Nasal cavity respiratory epithelium epithelial cell of viscerocranial mucosa (primary cell): Measurements from ENCODE around the gene TRAIP. TPM values are rescaled to one million over a fixed set of nuclear protein-coding genes. Genes with fewer than 3 reads are reported as not detected.

Experiments
- total RNA-seq: library from RNA; depleted of rRNA; stranded (reverse); fragments of >200 nt; gene quantifications from 2 replicates; pipeline ENCODE4 v1.2.3, GENCODE V29; 2014

Gene TRAIP, protein sequence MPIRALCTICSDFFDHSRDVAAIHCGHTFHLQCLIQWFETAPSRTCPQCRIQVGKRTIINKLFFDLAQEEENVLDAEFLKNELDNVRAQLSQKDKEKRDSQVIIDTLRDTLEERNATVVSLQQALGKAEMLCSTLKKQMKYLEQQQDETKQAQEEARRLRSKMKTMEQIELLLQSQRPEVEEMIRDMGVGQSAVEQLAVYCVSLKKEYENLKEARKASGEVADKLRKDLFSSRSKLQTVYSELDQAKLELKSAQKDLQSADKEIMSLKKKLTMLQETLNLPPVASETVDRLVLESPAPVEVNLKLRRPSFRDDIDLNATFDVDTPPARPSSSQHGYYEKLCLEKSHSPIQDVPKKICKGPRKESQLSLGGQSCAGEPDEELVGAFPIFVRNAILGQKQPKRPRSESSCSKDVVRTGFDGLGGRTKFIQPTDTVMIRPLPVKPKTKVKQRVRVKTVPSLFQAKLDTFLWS
- total RNA-seq = 0.68 and 1.1 TPM in 2 replicates

DNA sequence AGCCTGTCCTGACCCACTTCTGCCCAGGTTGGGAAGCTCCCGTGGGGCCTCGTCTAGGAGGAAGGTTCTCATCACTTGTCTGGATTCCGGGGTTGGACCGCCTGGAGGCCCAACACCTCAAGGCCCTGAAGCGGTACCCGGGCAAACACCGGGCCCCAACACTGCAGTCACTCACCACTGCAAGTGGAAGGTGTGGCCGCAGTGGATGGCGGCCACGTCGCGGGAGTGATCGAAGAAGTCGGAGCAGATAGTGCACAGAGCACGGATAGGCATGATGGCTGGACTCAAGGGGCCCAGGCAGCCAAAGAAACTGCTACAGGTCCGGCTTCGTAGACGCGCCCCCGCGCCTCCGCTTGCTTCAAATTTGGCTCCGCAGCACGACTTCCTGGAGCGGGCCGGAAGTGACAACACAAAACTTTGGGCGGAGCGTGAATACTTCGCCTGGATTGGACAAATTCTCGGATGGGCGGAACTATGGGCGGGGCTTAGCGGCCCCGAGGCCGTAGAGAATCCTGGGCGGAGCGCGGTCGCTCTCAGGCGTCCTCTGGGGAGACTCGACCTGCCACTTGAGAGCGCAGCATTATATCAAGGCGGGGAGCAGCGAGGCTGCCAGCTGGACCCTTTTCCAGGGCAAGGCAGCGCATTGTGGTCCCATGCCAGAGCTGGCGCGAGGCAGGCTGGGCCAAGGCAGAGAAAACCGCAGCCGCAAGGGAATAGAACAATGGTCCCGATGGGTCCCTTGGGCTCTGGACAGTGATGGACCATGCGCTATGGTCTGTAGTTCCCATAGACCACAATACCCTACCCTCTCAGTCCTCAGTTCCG, at the start of gene TRAIP:
Gene TRAIP, minus strand, starts transcription at position 384 of the 825 bp plus-strand sequence. Its CDS starts 111 bp downstream, at position 273.

DNA sequence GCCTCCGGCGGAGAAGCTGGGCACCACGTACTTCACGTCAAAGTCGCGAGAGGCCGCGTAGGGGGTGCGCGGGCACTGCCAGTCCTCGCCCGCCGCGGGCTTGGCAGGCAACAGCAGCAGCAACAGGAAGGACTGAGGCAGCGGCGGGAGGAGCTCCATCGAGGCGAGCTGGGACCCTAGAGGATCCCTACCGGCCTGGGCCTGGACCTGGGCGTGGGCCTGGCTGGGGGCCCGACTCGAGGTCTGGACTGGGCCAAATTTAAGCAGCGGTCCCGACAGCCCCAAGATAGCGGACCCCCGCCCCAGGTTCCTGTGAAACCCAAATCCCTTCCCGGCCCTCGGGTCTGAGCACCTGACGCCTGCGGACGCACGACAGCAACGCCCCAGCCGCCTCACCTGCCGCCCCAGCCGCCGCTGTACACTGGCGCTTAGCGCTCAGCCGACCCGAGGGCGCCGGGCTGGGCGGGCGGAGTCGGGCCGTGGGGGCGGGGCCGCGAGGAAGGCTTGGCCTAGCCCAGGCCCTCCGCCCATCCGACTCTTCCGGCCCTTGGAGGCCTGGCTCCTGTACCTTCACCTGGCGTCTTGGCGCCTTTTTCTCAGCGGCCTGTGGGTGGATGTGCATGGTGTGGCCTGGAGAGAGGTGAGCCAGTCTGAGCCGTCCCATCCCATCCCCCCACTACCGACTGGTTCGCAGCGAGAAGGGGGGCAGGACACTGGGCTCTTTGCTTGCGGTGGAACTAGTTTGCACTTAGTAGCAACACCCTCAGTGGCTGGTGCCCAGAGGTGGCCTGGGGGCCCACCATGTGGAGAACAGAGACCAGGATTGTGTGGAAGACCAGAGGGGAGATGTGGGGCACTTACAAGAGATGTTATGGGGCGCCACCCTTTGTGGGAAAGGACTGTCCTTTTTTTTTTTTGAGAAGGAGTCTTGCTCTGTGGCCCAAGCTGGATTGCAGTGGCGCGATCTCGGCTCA, 47.4 kb upstream of the TRAIP start, which contains the start of gene MST1R:
Gene MST1R, minus strand, starts transcription at position 423 of the 974 bp plus-strand sequence. Its CDS starts 264 bp downstream, at position 159.

DNA sequence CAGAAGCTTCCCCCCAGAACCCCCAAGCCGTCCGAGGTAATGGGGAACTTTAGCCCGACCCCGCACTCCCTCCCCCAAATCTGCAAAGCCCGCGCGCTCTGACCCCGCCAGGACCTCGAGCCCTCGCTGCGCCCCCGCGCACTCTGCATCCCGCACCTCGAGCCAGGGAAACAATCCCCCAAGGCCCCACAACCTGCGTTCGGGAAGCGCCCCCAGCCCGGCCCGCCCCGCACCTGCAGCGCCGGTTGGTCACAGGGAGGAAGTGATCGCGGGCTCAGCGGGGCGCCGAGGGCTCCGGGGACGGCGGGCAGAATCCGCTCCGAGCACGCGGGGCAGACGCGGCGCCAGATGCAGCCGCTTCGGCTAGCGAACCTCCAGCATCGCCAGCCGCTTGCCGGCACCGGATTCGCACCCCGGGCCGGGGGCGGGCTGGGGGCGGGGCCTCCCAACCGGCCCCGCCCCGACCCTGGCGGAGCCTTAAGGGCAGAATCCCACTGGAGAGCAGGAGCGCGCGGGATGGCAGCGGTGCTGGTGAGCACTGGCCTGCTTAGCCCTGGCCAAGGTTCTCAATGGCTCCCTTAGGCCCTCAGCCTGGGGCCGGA, 13.3 kb upstream of the TRAIP start, which contains the start of gene CAMKV:
Gene CAMKV, minus strand, starts transcription at position 382 of the 602 bp plus-strand sequence. CDS start 7,518 bp downstream, outside the sequence.

DNA sequence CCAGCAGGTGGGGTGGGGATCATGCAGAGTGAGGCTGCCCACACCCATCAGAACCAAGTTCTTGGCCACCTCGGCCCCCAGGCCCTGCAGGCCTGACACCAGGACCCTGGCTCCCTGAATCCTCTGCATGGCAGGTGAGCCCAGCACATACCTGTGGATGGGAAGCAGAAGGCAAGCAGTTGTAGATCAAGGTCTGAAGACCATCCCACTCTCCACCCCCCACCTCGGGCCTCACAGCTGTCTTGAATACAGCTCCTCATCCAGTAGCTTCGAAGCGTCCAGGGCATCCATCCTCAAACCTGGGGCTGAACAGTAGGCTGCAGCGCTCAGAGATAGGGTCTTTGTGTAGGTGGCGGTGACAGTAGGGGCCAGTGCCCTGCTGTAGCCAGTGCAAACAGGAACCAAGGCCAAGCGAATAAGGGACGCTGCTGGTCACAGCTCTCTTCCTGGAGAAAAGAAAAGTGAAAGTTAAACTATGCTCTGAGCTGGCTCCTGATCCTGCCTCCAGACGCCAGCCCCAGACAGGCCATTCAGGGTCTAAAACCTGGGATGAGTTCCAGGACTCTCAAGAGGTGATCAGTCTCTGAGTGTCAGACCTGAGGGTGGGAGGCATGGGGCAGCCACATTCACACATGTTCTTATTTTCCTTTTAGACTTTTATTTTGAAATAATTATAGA, 42.7 kb downstream of the TRAIP start, which contains the start of gene UBA7:
Gene UBA7, minus strand, starts transcription at position 457 of the 678 bp plus-strand sequence. Its CDS starts 166 bp downstream, at position 291.

DNA sequence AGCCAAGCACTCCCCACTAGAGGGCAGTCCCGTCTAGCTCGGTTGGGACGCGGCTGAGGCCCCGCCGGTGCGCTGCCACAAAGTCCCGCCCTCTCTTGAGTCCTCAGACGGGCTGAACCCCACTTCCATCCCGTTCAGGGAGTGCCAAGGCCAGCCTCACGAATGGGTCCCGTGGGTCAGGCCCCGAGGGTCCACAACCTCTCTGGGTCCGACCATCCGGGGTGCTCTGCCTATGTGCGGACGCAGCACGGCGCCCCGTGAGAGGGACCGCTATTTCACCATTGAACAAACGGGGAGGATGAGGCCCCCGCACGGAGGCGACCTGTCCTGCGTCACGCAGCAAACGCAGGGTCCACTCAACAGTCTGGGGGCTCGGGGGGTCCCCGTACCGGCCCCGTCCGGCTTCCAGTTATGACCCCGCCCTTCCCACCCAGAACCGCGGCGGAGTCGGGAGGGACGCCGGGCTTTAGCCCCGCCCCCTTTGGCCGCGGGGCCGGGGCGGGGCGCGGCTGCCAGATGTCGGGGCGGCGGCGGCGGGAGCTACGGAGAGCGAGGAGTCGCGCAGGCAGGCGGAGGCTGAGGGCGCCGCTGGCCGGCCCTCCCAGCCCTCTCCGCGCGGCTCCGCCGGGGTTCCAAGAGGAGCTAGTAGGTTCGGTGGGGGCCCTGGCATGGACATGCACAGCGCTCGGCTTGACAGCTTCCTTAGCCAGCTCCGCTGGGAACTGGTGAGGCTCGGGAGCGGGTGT, 53.5 kb downstream of the TRAIP start, which contains the start of gene INKA1:
Gene INKA1, plus strand, starts transcription at position 543 of the 746 bp plus-strand sequence. Its CDS starts 132 bp downstream, at position 675.

DNA sequence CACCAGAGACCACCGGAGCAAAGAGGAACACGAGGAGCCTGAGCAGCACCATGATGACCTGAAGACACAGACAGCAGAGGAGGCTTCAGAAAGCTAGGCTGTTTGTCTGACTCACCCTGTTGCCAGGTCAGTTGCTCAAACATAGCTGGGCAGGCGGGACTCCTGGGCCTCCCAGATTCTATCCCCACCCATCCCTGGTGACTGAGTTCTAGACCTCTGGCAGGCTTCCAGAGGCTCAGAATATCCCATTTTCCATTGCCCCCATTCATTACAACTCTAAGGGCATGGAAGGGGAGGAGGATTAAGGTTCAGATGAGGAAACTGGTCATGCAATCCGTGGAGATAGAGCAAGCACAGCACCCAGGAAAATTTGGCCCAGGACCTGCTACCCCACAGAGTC, 56.6 kb downstream of the TRAIP start, which contains the start of gene CDHR4:
Gene CDHR4, minus strand, starts transcription at position 113 of the 400 bp plus-strand sequence. Its CDS starts 61 bp downstream, at position 52.

DNA sequence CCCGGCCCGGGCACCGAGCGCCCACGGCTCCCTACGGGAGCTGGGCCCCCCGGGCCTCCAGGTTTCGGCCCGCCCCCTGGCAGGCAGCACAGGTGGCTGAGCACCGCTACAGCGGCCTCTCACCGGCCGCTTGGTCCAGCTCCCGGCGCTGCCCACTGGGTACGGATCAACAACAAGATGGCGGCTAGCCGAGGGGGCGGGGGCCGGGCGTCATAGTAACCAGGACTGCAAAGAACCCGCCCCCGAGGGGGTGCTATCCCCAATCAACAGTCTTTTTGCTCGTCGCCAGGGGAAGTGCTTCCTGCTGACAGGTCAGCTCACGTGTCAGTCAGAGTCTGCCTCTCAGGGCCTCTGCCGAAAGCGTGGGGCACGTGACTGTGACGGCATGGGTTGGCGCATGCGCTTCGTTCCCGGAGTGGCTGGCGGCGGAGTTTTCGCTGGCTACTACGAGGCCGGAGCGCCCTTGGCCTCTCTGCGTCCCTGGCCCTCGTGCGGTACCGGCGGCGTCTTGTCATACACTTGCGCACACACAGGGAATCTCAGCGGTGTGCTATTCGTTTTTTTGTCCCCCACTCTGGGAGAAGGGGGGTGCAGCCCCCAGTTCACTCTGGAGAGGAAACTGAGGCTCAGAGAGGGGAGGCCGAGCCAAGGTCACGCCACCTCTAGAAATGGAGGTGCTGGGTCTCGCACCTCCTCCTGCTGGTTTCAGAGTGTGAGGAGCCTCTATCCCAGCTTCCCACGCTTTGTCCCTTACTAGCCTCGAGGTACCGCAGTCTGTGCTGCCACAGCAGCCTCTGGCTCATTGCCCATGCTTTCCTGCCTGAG, 69.8 kb downstream of the TRAIP start, which contains the start of gene IP6K1:
Gene IP6K1, minus strand, starts transcription at position 186 of the 825 bp plus-strand sequence. CDS start 38,502 bp downstream, outside the sequence.

Other genes starting within 250 kb of the TRAIP start
- gene APEH, start 182.2 kb downstream of the TRAIP start, total RNA-seq = 132 and 165 TPM in 2 replicates
- 5.0 and 5.5 TPM in 2 replicates for gene MST1, start 167.1 kb downstream of the TRAIP start, total RNA-seq
- gene RNF123, start 167.0 kb downstream of the TRAIP start, total RNA-seq = 22.9 and 32.0 TPM in 2 replicates
- not detected in 2 replicates for gene AMIGO3, start 136.9 kb downstream of the TRAIP start, total RNA-seq
- gene GMPPB, start 132.6 kb downstream of the TRAIP start, total RNA-seq = 22.2 and 49.9 TPM in 2 replicates
- gene IP6K1, start 70.0 kb downstream of the TRAIP start, total RNA-seq = 27.3 and 45.8 TPM in 2 replicates
- not detected in 2 replicates for gene CDHR4, start 56.7 kb downstream of the TRAIP start, total RNA-seq
- gene INKA1, start 53.3 kb downstream of the TRAIP start, total RNA-seq = 8.8 and 15.7 TPM in 2 replicates
- gene UBA7, start 42.6 kb downstream of the TRAIP start, total RNA-seq = 0.34 and 15.9 TPM in 2 replicates
- gene CAMKV, start 13.3 kb upstream of the TRAIP start, total RNA-seq = not detected in 2 replicates
- 21.9 and 24.4 TPM in 2 replicates for gene MST1R, start 47.3 kb upstream of the TRAIP start, total RNA-seq
- gene MON1A, start 73.2 kb upstream of the TRAIP start, total RNA-seq = 17.1 TPM in 2 replicates
- gene RBM6, start 83.6 kb upstream of the TRAIP start, total RNA-seq = 40.7 and 55.4 TPM in 2 replicates
- 103 and 202 TPM in 2 replicates for gene RBM5, start 232.4 kb upstream of the TRAIP start, total RNA-seq